ENCODE measurements around the gene TESK2. TPM values are rescaled to one million over a fixed set of nuclear protein-coding genes. Genes with fewer than 3 reads are reported as not detected.

TESK2 gene
- total and polyA plus RNA-seq, 2 of the 13 experiments (the other 11 are each of a cell fraction or from before 2014, with no cell fraction given) = 5.5 to 9.6 TPM

DNA sequence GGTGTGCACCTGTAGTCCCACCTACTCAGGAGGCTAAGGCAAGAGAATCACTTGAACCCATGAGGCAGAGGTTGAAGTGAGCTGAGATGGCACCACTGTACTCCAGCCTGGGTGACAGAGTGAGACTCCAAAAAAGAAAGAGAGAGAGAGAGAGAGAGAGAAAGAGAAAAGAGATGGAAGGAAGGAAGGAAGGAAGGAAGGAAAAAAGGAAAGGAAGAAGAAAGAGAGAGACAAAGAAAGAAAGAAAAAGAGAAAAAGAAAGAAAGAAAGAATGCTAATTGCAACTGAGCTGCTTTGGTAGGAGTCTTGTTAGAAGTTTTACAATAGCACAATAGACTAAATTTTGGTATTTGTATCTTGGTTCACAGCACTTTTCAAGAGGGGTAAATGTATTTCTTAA is 25.7 kb downstream of the TESK2 start:
- no peaks in the 10 kb centered on the region for H3K79me2 ChIP-seq (ENCODE audit: insufficient read depth, low read length)
- ATAC-seq = no peak
- FAIRE-seq = no peak
- no peaks in the 10 kb centered on the region for H3K9me3 ChIP-seq (ENCODE audit: low read length)
- ChIA-PET POLR2A (no interaction called here), CTCF (ENCODE audit: low intra/inter-chr PET ratio, low total read pairs) (no interaction called here)
- no peaks in the 10 kb centered on the region for H4K20me1 ChIP-seq (ENCODE audit: insufficient read depth, low read length)
- no peak overlapping the region for H3K4me3 ChIP-seq (replicated peaks in 1 of 3; ENCODE audit: insufficient read depth in 1 of 3, low read depth in 2 of 3, low read length in 3 of 3)
- H3K27me3 ChIP-seq (ENCODE audit: control insufficient read depth in 1 of 2, insufficient read depth in 2 of 2, low read length in 2 of 2) = no peaks in the 10 kb centered on the region
- no peak for TF ChIP-seq ZNF746 (CRISPR knock-in tag; IDR thresholded peaks at IDR 0.05)
- no peak for TF ChIP-seq KLF12 (CRISPR knock-in tag; IDR thresholded peaks at IDR 0.05; ENCODE audit: borderline replicate concordance)
- in situ Hi-C loops (cut with HindIII; ENCODE audit: extremely low pct_ligation_motif_present, low pct_unique_long_range_greater_than_20kb) (no loop called here), intact Hi-C loops (cut with micrococcal nuclease; ENCODE audit: unreplicated experiment) (no loop called here)
- DNase-seq (ENCODE audit: low spot score) = no peak
- no peaks in the 10 kb centered on the region for H3K36me3 ChIP-seq (replicated peaks in 1 of 2; ENCODE audit: control insufficient read depth in 1 of 2, insufficient read depth in 2 of 2, low read length in 2 of 2)
- no peak overlapping the region for H2AFZ ChIP-seq (ENCODE audit: low read length)
- no TSS peak for BruUV-seq (replicated peaks)
- no peaks in the 10 kb centered on the region for H3K4me1 ChIP-seq (ENCODE audit: insufficient read depth, low read length)
- H3K4me2 ChIP-seq (ENCODE audit: low read depth, low read length) = no peak overlapping the region
- H3K27ac ChIP-seq (ENCODE audit: extremely low read length, insufficient read depth, low read length) = no peak overlapping the region
- H3K9ac ChIP-seq (ENCODE audit: insufficient read depth, low read depth, low read length) = no peak overlapping the region

DNA sequence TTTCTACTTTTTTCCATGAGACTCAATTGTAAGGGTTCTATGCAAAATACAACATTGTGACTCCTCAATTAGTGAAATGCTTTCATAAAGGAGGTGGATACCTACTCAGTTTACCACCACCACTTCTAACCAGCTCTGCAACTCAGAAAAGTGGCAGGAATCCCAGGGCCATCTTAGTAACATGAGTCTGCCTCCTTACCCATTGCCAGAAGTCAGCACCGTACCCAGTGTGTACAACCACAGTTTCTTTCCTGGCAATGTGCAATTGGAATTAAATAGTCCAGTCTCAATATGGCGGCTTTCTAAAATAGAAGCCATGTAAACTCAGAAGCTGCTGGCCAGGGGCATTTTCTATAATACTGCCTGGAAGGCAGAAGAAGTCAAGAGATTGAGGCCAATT is 32.1 kb downstream of the TESK2 start:
- FAIRE-seq = no peak
- intact Hi-C loops (cut with micrococcal nuclease; ENCODE audit: unreplicated experiment) (no loop called here), in situ Hi-C loops (cut with HindIII; ENCODE audit: extremely low pct_ligation_motif_present, low pct_unique_long_range_greater_than_20kb) (no loop called here)
- Histone ChIP-seq H3K4me3 (replicated peaks in 1 of 3; ENCODE audit: insufficient read depth in 1 of 3, low read depth in 2 of 3, low read length in 3 of 3) (no peak overlapping the region), H3K4me2 (ENCODE audit: low read depth, low read length) (no peak overlapping the region), H3K27ac (ENCODE audit: extremely low read length, insufficient read depth, low read length) (no peak overlapping the region), H3K79me2 (ENCODE audit: insufficient read depth, low read length) (no peaks in the 10 kb centered on the region), H3K9ac (ENCODE audit: insufficient read depth, low read depth, low read length) (no peak overlapping the region), H3K27me3 (ENCODE audit: control insufficient read depth in 1 of 2, insufficient read depth in 2 of 2, low read length in 2 of 2) (no peaks in the 10 kb centered on the region), H4K20me1 (ENCODE audit: insufficient read depth, low read length) (no peaks in the 10 kb centered on the region), H3K9me3 (ENCODE audit: low read length) (no peaks in the 10 kb centered on the region), H3K4me1 (ENCODE audit: insufficient read depth, low read length) (peaks cover 6% of the 10 kb centered on the region; the same call in 1 of the 2 replicates), H3K36me3 (replicated peaks in 1 of 2; ENCODE audit: control insufficient read depth in 1 of 2, insufficient read depth in 2 of 2, low read length in 2 of 2) (no peaks in the 10 kb centered on the region), H2AFZ (ENCODE audit: low read length) (no peak overlapping the region)
- 94% methylated on average over 2 of the region's 2 CpGs for WGBS (ENCODE audit: low lambda C conversion rate)
- POLR2A ChIA-PET = no interaction called here
- CTCF ChIA-PET (ENCODE audit: low intra/inter-chr PET ratio, low total read pairs) = no interaction called here
- no peak for ATAC-seq
- no TSS peak for BruUV-seq (replicated peaks)
- no peak for DNase-seq (ENCODE audit: low spot score)
- no peak for TF ChIP-seq RFX1 (IDR thresholded peaks at IDR 0.05)
- TF ChIP-seq, protein P1, sequence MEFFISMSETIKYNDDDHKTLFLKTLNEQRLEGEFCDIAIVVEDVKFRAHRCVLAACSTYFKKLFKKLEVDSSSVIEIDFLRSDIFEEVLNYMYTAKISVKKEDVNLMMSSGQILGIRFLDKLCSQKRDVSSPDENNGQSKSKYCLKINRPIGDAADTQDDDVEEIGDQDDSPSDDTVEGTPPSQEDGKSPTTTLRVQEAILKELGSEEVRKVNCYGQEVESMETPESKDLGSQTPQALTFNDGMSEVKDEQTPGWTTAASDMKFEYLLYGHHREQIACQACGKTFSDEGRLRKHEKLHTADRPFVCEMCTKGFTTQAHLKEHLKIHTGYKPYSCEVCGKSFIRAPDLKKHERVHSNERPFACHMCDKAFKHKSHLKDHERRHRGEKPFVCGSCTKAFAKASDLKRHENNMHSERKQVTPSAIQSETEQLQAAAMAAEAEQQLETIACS (CRISPR knock-in tag; IDR thresholded peaks at IDR 0.05) = no peak
- TF ChIP-seq, protein P2, sequence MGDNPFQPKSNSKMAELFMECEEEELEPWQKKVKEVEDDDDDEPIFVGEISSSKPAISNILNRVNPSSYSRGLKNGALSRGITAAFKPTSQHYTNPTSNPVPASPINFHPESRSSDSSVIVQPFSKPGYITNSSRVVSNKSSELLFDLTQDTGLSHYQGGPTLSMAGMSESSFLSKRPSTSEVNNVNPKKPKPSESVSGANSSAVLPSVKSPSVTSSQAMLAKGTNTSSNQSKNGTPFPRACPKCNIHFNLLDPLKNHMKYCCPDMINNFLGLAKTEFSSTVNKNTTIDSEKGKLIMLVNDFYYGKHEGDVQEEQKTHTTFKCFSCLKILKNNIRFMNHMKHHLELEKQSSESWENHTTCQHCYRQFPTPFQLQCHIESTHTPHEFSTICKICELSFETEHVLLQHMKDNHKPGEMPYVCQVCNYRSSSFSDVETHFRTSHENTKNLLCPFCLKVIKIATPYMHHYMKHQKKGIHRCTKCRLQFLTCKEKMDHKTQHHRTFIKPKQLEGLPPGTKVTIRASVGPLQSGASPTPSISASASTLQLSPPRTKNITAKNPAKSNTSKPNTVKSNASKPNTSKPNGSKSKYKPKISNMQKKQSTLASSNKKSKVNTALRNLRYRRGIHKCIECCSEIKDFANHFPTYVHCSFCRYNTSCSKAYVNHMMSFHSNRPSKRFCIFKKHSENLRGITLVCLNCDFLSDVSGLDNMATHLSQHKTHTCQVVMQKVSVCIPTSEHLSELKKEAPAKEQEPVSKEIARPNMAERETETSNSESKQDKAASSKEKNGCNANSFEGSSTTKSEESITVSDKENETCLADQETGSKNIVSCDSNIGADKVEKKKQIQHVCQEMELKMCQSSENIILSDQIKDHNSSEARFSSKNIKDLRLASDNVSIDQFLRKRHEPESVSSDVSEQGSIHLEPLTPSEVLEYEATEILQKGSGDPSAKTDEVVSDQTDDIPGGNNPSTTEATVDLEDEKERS (CRISPR knock-in tag; IDR thresholded peaks at IDR 0.05) = no peak
- no peak for TF ChIP-seq SIX1 (CRISPR knock-in tag; IDR thresholded peaks at IDR 0.05; ENCODE audit: borderline replicate concordance)
- no peak for TF ChIP-seq SNAPC2 (CRISPR knock-in tag; IDR thresholded peaks at IDR 0.05)
- TF ChIP-seq ZNF737 (CRISPR knock-in tag; IDR thresholded peaks at IDR 0.05; ENCODE audit: borderline replicate concordance) = no peak
- TF ChIP-seq, protein P3, sequence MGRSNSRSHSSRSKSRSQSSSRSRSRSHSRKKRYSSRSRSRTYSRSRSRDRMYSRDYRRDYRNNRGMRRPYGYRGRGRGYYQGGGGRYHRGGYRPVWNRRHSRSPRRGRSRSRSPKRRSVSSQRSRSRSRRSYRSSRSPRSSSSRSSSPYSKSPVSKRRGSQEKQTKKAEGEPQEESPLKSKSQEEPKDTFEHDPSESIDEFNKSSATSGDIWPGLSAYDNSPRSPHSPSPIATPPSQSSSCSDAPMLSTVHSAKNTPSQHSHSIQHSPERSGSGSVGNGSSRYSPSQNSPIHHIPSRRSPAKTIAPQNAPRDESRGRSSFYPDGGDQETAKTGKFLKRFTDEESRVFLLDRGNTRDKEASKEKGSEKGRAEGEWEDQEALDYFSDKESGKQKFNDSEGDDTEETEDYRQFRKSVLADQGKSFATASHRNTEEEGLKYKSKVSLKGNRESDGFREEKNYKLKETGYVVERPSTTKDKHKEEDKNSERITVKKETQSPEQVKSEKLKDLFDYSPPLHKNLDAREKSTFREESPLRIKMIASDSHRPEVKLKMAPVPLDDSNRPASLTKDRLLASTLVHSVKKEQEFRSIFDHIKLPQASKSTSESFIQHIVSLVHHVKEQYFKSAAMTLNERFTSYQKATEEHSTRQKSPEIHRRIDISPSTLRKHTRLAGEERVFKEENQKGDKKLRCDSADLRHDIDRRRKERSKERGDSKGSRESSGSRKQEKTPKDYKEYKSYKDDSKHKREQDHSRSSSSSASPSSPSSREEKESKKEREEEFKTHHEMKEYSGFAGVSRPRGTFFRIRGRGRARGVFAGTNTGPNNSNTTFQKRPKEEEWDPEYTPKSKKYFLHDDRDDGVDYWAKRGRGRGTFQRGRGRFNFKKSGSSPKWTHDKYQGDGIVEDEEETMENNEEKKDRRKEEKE (IDR thresholded peaks at IDR 0.05) = no peak
- no peak for TF ChIP-seq THYN1 (CRISPR knock-in tag; IDR thresholded peaks at IDR 0.05; ENCODE audit: borderline replicate concordance, low read depth)
- TF ChIP-seq, protein P4, sequence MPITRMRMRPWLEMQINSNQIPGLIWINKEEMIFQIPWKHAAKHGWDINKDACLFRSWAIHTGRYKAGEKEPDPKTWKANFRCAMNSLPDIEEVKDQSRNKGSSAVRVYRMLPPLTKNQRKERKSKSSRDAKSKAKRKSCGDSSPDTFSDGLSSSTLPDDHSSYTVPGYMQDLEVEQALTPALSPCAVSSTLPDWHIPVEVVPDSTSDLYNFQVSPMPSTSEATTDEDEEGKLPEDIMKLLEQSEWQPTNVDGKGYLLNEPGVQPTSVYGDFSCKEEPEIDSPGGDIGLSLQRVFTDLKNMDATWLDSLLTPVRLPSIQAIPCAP (CRISPR knock-in tag; IDR thresholded peaks at IDR 0.05; ENCODE audit: low read depth) = no peak
